Measurements from ENCODE around the gene RIMBP2.

DNA sequence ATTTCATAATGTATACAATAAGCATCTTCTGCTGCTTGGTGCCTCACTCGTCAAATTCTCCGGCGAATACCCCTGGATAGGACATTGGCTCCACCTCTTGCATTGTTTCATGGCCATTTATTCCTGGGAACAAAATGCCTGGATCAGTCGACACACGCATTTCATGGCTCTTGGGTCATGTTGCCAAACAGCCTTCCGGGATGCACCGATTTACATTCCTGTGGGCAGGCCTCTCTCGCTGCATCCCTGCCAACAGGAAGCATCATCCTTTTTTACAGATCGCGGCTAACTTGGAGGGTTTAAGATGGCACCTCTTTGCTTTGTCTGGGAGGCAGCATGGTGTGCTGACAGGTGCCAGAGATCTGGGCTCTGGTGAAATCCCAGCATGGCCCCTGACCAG, 32.7 kb upstream of the RIMBP2 start:
- TF ChIP-seq, protein P1, sequence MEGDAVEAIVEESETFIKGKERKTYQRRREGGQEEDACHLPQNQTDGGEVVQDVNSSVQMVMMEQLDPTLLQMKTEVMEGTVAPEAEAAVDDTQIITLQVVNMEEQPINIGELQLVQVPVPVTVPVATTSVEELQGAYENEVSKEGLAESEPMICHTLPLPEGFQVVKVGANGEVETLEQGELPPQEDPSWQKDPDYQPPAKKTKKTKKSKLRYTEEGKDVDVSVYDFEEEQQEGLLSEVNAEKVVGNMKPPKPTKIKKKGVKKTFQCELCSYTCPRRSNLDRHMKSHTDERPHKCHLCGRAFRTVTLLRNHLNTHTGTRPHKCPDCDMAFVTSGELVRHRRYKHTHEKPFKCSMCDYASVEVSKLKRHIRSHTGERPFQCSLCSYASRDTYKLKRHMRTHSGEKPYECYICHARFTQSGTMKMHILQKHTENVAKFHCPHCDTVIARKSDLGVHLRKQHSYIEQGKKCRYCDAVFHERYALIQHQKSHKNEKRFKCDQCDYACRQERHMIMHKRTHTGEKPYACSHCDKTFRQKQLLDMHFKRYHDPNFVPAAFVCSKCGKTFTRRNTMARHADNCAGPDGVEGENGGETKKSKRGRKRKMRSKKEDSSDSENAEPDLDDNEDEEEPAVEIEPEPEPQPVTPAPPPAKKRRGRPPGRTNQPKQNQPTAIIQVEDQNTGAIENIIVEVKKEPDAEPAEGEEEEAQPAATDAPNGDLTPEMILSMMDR (IDR thresholded peaks at IDR 0.05; ENCODE audit: poor library complexity, severe bottlenecking) = no peak
- no peak for TF ChIP-seq SMC3 (conservative IDR thresholded peaks at IDR 0.05; ENCODE audit: poor library complexity)
- no peak for TF ChIP-seq TAF1 (IDR thresholded peaks at IDR 0.05; ENCODE audit: low read depth)
- no peak for TF ChIP-seq EP300 (conservative IDR thresholded peaks at IDR 0.05; ENCODE audit: poor library complexity, severe bottlenecking)
- TF ChIP-seq POLR2AphosphoS5 (IDR thresholded peaks at IDR 0.05) = no peak
- no peak for TF ChIP-seq EZH2 (IDR thresholded peaks at IDR 0.05; ENCODE audit: borderline replicate concordance, insufficient read depth, low read length, poor library complexity, severe bottlenecking)
- TF ChIP-seq MXI1 (conservative IDR thresholded peaks at IDR 0.05; ENCODE audit: poor library complexity, severe bottlenecking) = no peak
- TF ChIP-seq, protein P2, sequence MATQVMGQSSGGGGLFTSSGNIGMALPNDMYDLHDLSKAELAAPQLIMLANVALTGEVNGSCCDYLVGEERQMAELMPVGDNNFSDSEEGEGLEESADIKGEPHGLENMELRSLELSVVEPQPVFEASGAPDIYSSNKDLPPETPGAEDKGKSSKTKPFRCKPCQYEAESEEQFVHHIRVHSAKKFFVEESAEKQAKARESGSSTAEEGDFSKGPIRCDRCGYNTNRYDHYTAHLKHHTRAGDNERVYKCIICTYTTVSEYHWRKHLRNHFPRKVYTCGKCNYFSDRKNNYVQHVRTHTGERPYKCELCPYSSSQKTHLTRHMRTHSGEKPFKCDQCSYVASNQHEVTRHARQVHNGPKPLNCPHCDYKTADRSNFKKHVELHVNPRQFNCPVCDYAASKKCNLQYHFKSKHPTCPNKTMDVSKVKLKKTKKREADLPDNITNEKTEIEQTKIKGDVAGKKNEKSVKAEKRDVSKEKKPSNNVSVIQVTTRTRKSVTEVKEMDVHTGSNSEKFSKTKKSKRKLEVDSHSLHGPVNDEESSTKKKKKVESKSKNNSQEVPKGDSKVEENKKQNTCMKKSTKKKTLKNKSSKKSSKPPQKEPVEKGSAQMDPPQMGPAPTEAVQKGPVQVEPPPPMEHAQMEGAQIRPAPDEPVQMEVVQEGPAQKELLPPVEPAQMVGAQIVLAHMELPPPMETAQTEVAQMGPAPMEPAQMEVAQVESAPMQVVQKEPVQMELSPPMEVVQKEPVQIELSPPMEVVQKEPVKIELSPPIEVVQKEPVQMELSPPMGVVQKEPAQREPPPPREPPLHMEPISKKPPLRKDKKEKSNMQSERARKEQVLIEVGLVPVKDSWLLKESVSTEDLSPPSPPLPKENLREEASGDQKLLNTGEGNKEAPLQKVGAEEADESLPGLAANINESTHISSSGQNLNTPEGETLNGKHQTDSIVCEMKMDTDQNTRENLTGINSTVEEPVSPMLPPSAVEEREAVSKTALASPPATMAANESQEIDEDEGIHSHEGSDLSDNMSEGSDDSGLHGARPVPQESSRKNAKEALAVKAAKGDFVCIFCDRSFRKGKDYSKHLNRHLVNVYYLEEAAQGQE (IDR thresholded peaks at IDR 0.05; ENCODE audit: borderline replicate concordance) = no peak
- TF ChIP-seq RAD21 (conservative IDR thresholded peaks at IDR 0.05) = no peak

Measured in neural cell (in vitro differentiated cells).